IMR-90 (cell line): ENCODE results near the gene RNGTT. TPM values are rescaled to one million over a fixed set of nuclear protein-coding genes. Genes with fewer than 3 reads are reported as not detected.

ENCODE experiments used
- ATAC-seq: fragments of 200-7000 bp; cut with Tn5 transposase; 2 replicates; pipeline ENCODE4 v1.9.1; 2020; ENCODE audit warnings: low read depth, mild to moderate bottlenecking, moderate library complexity
- BruUV-seq: library from RNA; stranded (reverse); fragments of 400-500 nt; replicated peaks from 2 replicates; lab custom pipeline; 2021; lab: Mats Ljungman, UMichigan
- CTCF ChIA-PET: fragments of 300-600 bp; formaldehyde crosslinking; extraction: SDS; loops from one replicate; lab custom pipeline; 2021; ENCODE audit warnings: antibody characterized with exemption; lab: Yijun Ruan, JAX
- POLR2A ChIA-PET: fragments of 300-600 bp; sonication (Branson Sonifier 250); formaldehyde crosslinking; loops from one replicate; lab custom pipeline; 2022; ENCODE audit warnings: antibody characterized with exemption; ENCODE audit not compliant: unreplicated experiment; lab: Charles Lee
- DNase-seq: peaks from one replicate; pipeline ENCODE4 v3.0.0; 2013
- H2AFZ ChIP-seq: replicated peaks from 2 replicates; pipeline ENCODE3; 2013; ENCODE audit warnings: low read length, mild to moderate bottlenecking; ENCODE audit not compliant: poor library complexity
- H2AK5ac ChIP-seq: 2 replicates; pipeline ENCODE4 v1.6.1; 2013; ENCODE audit warnings: low read depth, low read length, inconsistent platforms
- H2AK9ac ChIP-seq: replicated peaks from 2 replicates; pipeline ENCODE3; 2013; ENCODE audit warnings: mild to moderate bottlenecking, low read depth, low read length, moderate library complexity; ENCODE audit not compliant: poor library complexity
- H2BK120ac ChIP-seq: 2 replicates; pipeline ENCODE4 v1.6.1; 2013; ENCODE audit warnings: low read depth, low read length, inconsistent platforms
- H2BK15ac ChIP-seq: 3 replicates; pipeline ENCODE4 v1.6.1; 2013; ENCODE audit warnings: low read depth, low read length, inconsistent platforms
- H2BK20ac ChIP-seq: 2 replicates; pipeline ENCODE4 v1.6.1; 2013; ENCODE audit warnings: low read depth, mild to moderate bottlenecking, inconsistent platforms, low read length, moderate library complexity
- H2BK5ac ChIP-seq: 2 replicates; pipeline ENCODE4 v1.6.1; 2013; ENCODE audit warnings: mild to moderate bottlenecking, low read depth, low read length, inconsistent platforms; ENCODE audit not compliant: poor library complexity, severe bottlenecking
- H3K14ac ChIP-seq: replicated peaks from 2 replicates; pipeline ENCODE4 v1.6.1; 2013; ENCODE audit warnings: low read depth, low read length, inconsistent platforms
- H3K18ac ChIP-seq: 2 replicates; pipeline ENCODE4 v1.6.1; 2013; ENCODE audit warnings: low read depth, low read length, control low read depth
- H3K23ac ChIP-seq: 2 replicates; pipeline ENCODE4 v1.6.1; 2013; ENCODE audit warnings: low read depth, low read length, inconsistent platforms
- H3K27ac ChIP-seq: 2 replicates; pipeline ENCODE4 v1.5.1; 2013; ENCODE audit warnings: mild to moderate bottlenecking, control low read depth, low read length; ENCODE audit not compliant: insufficient read depth
- H3K27me3 ChIP-seq: 2 replicates; pipeline ENCODE4 v1.6.1; 2013; ENCODE audit warnings: low read length; ENCODE audit not compliant: control insufficient read depth, insufficient read depth
- H3K36me3 ChIP-seq: 2 replicates; pipeline ENCODE4 v1.6.1; 2013; ENCODE audit warnings: low read length, mixed read lengths; ENCODE audit not compliant: control insufficient read depth, insufficient read depth
- H3K4ac ChIP-seq: 2 replicates; pipeline ENCODE4 v1.6.1; 2013; ENCODE audit warnings: low read depth, low read length, inconsistent platforms
- H3K4me1 ChIP-seq: 2 replicates; pipeline ENCODE4 v1.6.1; 2013; ENCODE audit warnings: low read length, mixed read lengths; ENCODE audit not compliant: control insufficient read depth, insufficient read depth
- H3K4me2 ChIP-seq: 2 replicates; pipeline ENCODE4 v1.6.1; 2013; ENCODE audit warnings: low read depth, mild to moderate bottlenecking, control low read depth, low read length, moderate library complexity
- H3K4me3 ChIP-seq: 2 replicates; pipeline ENCODE4 v1.5.1; 2013; ENCODE audit warnings: low read depth, mild to moderate bottlenecking, control low read depth, low read length, moderate library complexity; ENCODE audit not compliant: insufficient read depth
- H3K56ac ChIP-seq: 2 replicates; pipeline ENCODE4 v1.6.1; 2013; ENCODE audit warnings: low read length, inconsistent platforms; ENCODE audit not compliant: insufficient read depth; ENCODE audit errors: extremely low read depth
- H3K79me1 ChIP-seq, 2 experiments: 2 replicates each; pipeline ENCODE4 v1.6.1; 2013; ENCODE audit warnings: low read length in 2 of 2, inconsistent platforms in 1 of 2, low read depth in 1 of 2
- H3K9ac ChIP-seq: 2 replicates; pipeline ENCODE4 v1.6.1; 2013; ENCODE audit warnings: low read depth, low read length, control low read depth
- H3K9me1 ChIP-seq: 2 replicates; pipeline ENCODE4 v1.6.1; 2013; ENCODE audit warnings: low read length, inconsistent platforms; ENCODE audit not compliant: insufficient read depth
- H3K9me3 ChIP-seq: 2 replicates; pipeline ENCODE4 v1.6.1; 2013; ENCODE audit warnings: low read length; ENCODE audit not compliant: control insufficient read depth, insufficient read depth
- H4K20me1 ChIP-seq: 2 replicates; pipeline ENCODE4 v1.6.1; 2013; ENCODE audit warnings: low read length, inconsistent platforms; ENCODE audit not compliant: insufficient read depth
- H4K5ac ChIP-seq: 2 replicates; pipeline ENCODE4 v1.6.1; 2013; ENCODE audit warnings: mild to moderate bottlenecking, low read depth, low read length, control low read depth
- H4K8ac ChIP-seq, 2 experiments: 2 replicates each; pipeline ENCODE4 v1.6.1; 2013; ENCODE audit warnings: low read depth in 2 of 2, low read length in 2 of 2, control low read depth in 1 of 2, inconsistent platforms in 1 of 2
- H4K91ac ChIP-seq: 2 replicates; pipeline ENCODE4 v1.6.1; 2013; ENCODE audit warnings: low read depth, low read length, inconsistent platforms; ENCODE audit not compliant: insufficient read depth
- BHLHE40 ChIP-seq: fragments of 150-350 bp; IDR thresholded peaks from 2 replicates; pipeline ENCODE4 v1.6.1; 2016; ENCODE audit warnings: mild to moderate bottlenecking, low read depth, low read length
- FOS ChIP-seq: fragments of 150-350 bp; IDR thresholded peaks from 2 replicates; pipeline ENCODE4 v1.6.1; 2016; ENCODE audit warnings: low read depth, low read length
- MAFK ChIP-seq: IDR thresholded peaks from 2 replicates; pipeline ENCODE4 v1.6.1; 2012; ENCODE audit warnings: low read depth, low read length, improper control_type of control experiment
- MAZ ChIP-seq: IDR thresholded peaks from 2 replicates; pipeline ENCODE4 v1.6.1; 2012; ENCODE audit warnings: low read depth, mild to moderate bottlenecking, low read length, improper control_type of control experiment, moderate library complexity, borderline replicate concordance
- MXI1 ChIP-seq: IDR thresholded peaks from 2 replicates; pipeline ENCODE4 v1.6.1; 2012; ENCODE audit warnings: low read depth, mild to moderate bottlenecking, low read length, moderate library complexity, borderline replicate concordance
- POLR2A ChIP-seq: IDR thresholded peaks from 2 replicates; pipeline ENCODE4 v1.6.1; 2012; ENCODE audit warnings: mild to moderate bottlenecking, low read depth, low read length
- RAD21 ChIP-seq: IDR thresholded peaks from 2 replicates; pipeline ENCODE4 v1.6.1; 2012; ENCODE audit warnings: low read length, improper control_type of control experiment
- RCOR1 ChIP-seq: IDR thresholded peaks from 2 replicates; pipeline ENCODE4 v1.6.1; 2012; ENCODE audit warnings: mild to moderate bottlenecking, low read length, improper control_type of control experiment; ENCODE audit not compliant: insufficient replicate concordance
- RFX5 ChIP-seq: IDR thresholded peaks from 2 replicates; pipeline ENCODE4 v1.8.0; 2012; ENCODE audit warnings: low read depth, mild to moderate bottlenecking, low read length, moderate library complexity
- SMC3 ChIP-seq: fragments of 150-350 bp; IDR thresholded peaks from 2 replicates; pipeline ENCODE4 v1.6.1; 2016; ENCODE audit warnings: low read depth, mild to moderate bottlenecking, antibody characterized with exemption, low read length, moderate library complexity
- USF2 ChIP-seq: fragments of 150-350 bp; IDR thresholded peaks from 2 replicates; pipeline ENCODE4 v1.6.1; 2017; ENCODE audit warnings: mild to moderate bottlenecking, antibody characterized with exemption, low read length, low read depth
- WGBS, 2 experiments: methylation state at CpG; one replicate each; pipeline versions ENCODE4 v1.1.5 to v1.1.7; 2013; ENCODE audit warnings: missing lambda C conversion rate in 2 of 2; ENCODE audit not compliant: insufficient read length in 1 of 2; ENCODE audit errors: extremely low coverage in 2 of 2; 5-methylcytosine and 5-hydroxymethylcytosine counted together
- dilution Hi-C: fragments of 300-500 bp; cut with HindIII; formaldehyde crosslinking; loops from one replicate; pipeline ENCODE4 v1.14.3; 2018; ENCODE audit warnings: low sequenced_read_pairs; ENCODE audit not compliant: unreplicated experiment
- in situ Hi-C: fragments of 300-500 bp; cut with MboI; formaldehyde crosslinking; loops from 3 replicates; pipeline ENCODE4 v1.14.3; 2019; ENCODE audit warnings: low sequenced_read_pairs, inconsistent platforms, mixed read lengths
- intact Hi-C: fragments of 100-400 bp; cut with micrococcal nuclease; formaldehyde crosslinking; loops from 2 replicates; pipeline ENCODE4 v1.10.0; 2022
- polyA plus RNA-seq, 3 experiments: library from polyadenylated mRNA; depleted of rRNA; stranded (reverse); fragments of >200 nt; gene quantifications; 2 replicates each; pipeline ENCODE4 v1.2.3, GENCODE V29; 2012; ENCODE audit warnings: low replicate concordance in 1 of 3
- total RNA-seq: library from RNA; depleted of rRNA; stranded (reverse); fragments of >200 nt; gene quantifications from 2 replicates; pipeline ENCODE4 v1.2.3, GENCODE V29; 2012
- TF ChIP-seq, protein P1 (sequence below): fragments of 150-350 bp; IDR thresholded peaks from 2 replicates; pipeline ENCODE4 v1.6.1; 2016; ENCODE audit warnings: low read depth, mild to moderate bottlenecking, low read length, moderate library complexity, borderline replicate concordance

RNGTT gene
- total and polyA plus RNA-seq, 2 of the 4 experiments (the other 2 are of a cell fraction), result 5.4 to 21.7 TPM

GRCh38 chr6:88825856-88826255 is 137.6 kb downstream of the RNGTT start:
- H3K14ac ChIP-seq, result no peak overlapping the region
- H3K27ac ChIP-seq, result no peak overlapping the region
- H2BK5ac ChIP-seq, result no peak overlapping the region
- no peak overlapping the region for H3K4ac ChIP-seq
- no peak overlapping the region for H2AFZ ChIP-seq
- H2BK20ac ChIP-seq, result no peak overlapping the region
- ChIA-PET POLR2A (no interaction called here), CTCF (interaction anchor here (0.6 kb wide), 1 partner anchor 20 kb away, joined by 5 read pairs; no protein-coding TSS in a partner anchor)
- H2BK15ac ChIP-seq, result no peak overlapping the region
- no peaks in the 10 kb centered on the region; the same call in 1 of the 2 replicates for H4K20me1 ChIP-seq
- in situ Hi-C loops (no loop called here), intact Hi-C loops (no loop called here), dilution Hi-C loops (no loop called here)
- no peak overlapping the region for H4K5ac ChIP-seq
- TF ChIP-seq RFX5, result no peak
- no peak for TF ChIP-seq MAFK
- TF ChIP-seq USF2, result no peak
- TF ChIP-seq MAZ, result no peak
- TF ChIP-seq, protein P1, sequence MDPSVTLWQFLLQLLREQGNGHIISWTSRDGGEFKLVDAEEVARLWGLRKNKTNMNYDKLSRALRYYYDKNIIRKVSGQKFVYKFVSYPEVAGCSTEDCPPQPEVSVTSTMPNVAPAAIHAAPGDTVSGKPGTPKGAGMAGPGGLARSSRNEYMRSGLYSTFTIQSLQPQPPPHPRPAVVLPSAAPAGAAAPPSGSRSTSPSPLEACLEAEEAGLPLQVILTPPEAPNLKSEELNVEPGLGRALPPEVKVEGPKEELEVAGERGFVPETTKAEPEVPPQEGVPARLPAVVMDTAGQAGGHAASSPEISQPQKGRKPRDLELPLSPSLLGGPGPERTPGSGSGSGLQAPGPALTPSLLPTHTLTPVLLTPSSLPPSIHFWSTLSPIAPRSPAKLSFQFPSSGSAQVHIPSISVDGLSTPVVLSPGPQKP, result no peak
- TF ChIP-seq SMC3, result no peak
- no peak for TF ChIP-seq BHLHE40
- no peak for TF ChIP-seq POLR2A
- TF ChIP-seq RCOR1, result no peak
- TF ChIP-seq MXI1, result no peak
- no peak for TF ChIP-seq RAD21
- TF ChIP-seq FOS, result no peak
- no peak for DNase-seq
- no peak overlapping the region for H3K56ac ChIP-seq
- no peak for ATAC-seq
- H4K8ac ChIP-seq, result no peak overlapping the region
- H3K18ac ChIP-seq, result no peak overlapping the region
- no peak overlapping the region for H2AK5ac ChIP-seq
- H2BK120ac ChIP-seq, result no peak overlapping the region
- no peaks in the 10 kb centered on the region for H3K36me3 ChIP-seq
- peaks cover 0 to 4% of the 10 kb centered on the region in 2 experiments; a peak in 2 of 4 replicates for H3K79me1 ChIP-seq
- H3K9me1 ChIP-seq, result no peaks in the 10 kb centered on the region
- no peaks in the 10 kb centered on the region for H3K4me1 ChIP-seq
- no peak overlapping the region for H3K9ac ChIP-seq
- no peak overlapping the region for H3K4me3 ChIP-seq
- no peak overlapping the region for H2AK9ac ChIP-seq
- no peak overlapping the region for H4K91ac ChIP-seq
- WGBS, 2 experiments, result no CpG with 5 or more reads among the region's 3 CpGs
- H3K27me3 ChIP-seq, result no peaks in the 10 kb centered on the region
- H3K23ac ChIP-seq, result no peak overlapping the region
- no TSS peak for BruUV-seq
- no peaks in the 10 kb centered on the region for H3K9me3 ChIP-seq
- no peak overlapping the region for H3K4me2 ChIP-seq
